RWPE2 (cell line): ENCODE results near the gene PSMG3.

Experiments used
- ATAC-seq: fragments of 200-7000 bp; cut with Tn5 transposase; 3 replicates; pipeline ENCODE4 v1.9.1; 2021; ENCODE audit warnings: low read depth
- DNase-seq: peaks from one replicate; pipeline ENCODE4 v3.0.0-alpha.2; 2020; ENCODE audit warnings: low spot score
- H3K27ac ChIP-seq: fragments of 450-650 bp; 2 replicates; pipeline ENCODE4 v1.5.1; 2017; ENCODE audit warnings: mild to moderate bottlenecking; ENCODE audit not compliant: poor library complexity, severe bottlenecking
- H3K27me3 ChIP-seq: fragments of 250-450 bp; sonication (Bioruptor Pico); 2 replicates; pipeline ENCODE4 v1.5.1; 2021; ENCODE audit warnings: mild to moderate bottlenecking, moderate library complexity; ENCODE audit not compliant: insufficient read depth, poor library complexity, severe bottlenecking
- H3K36me3 ChIP-seq: fragments of 250-450 bp; sonication (Bioruptor Pico); 2 replicates; pipeline ENCODE4 v1.5.1; 2020; ENCODE audit warnings: low read depth, mild to moderate bottlenecking, moderate library complexity
- H3K4me1 ChIP-seq: fragments of 250-450 bp; sonication (Bioruptor Pico); 2 replicates; pipeline ENCODE4 v1.5.1; 2021; ENCODE audit warnings: mild to moderate bottlenecking, moderate library complexity; ENCODE audit not compliant: insufficient read depth, poor library complexity, severe bottlenecking
- H3K4me3 ChIP-seq: fragments of 250-450 bp; sonication (Bioruptor Pico); 2 replicates; pipeline ENCODE4 v1.5.1; 2021; ENCODE audit warnings: mild to moderate bottlenecking, moderate library complexity; ENCODE audit not compliant: severe bottlenecking
- H3K9me3 ChIP-seq: fragments of 250-450 bp; sonication (Bioruptor Pico); 2 replicates; pipeline ENCODE4 v1.5.1; 2021; ENCODE audit warnings: mild to moderate bottlenecking, moderate library complexity; ENCODE audit not compliant: severe bottlenecking
- CTCF ChIP-seq: fragments of 450-650 bp; IDR thresholded peaks from one replicate; pipeline ENCODE4 v1.5.1; 2017; ENCODE audit warnings: mild to moderate bottlenecking, moderate library complexity; ENCODE audit not compliant: poor library complexity, severe bottlenecking

PSMG3 gene

GRCh38 chr7:1599640-1600395 lies 30.0 kb upstream of the PSMG3 start:
- Histone ChIP-seq H3K9me3 (no peaks in the 10 kb centered on the region), H3K4me1 (no peaks in the 10 kb centered on the region), H3K27me3 (peaks cover 11% of the 10 kb centered on the region), H3K27ac (no peak overlapping the region), H3K4me3 (no peak overlapping the region), H3K36me3 (no peaks in the 10 kb centered on the region)
- ATAC-seq (no peak), DNase-seq (no peak)
- no peak for TF ChIP-seq CTCF

- no peaks in the 10 kb centered on the region for H3K4me1 ChIP-seq
- no peaks in the 10 kb centered on the region for H3K36me3 ChIP-seq
- DNase-seq, result no peak
- no peak overlapping the region for H3K27ac ChIP-seq
- ATAC-seq, result no peak
- no peak overlapping the region for H3K4me3 ChIP-seq
- peaks cover 4% of the 10 kb centered on the region for H3K27me3 ChIP-seq
- no peaks in the 10 kb centered on the region for H3K9me3 ChIP-seq
- TF ChIP-seq CTCF, result no peak
These were observed 29.3 kb upstream of the PSMG3 start for GRCh38 chr7:1598961-1599639.

GRCh38 chr7:1598286-1598685 lies 28.5 kb upstream of the PSMG3 start:
- Histone ChIP-seq H3K27ac (no peak overlapping the region), H3K4me1 (no peaks in the 10 kb centered on the region), H3K36me3 (no peaks in the 10 kb centered on the region), H3K9me3 (no peaks in the 10 kb centered on the region), H3K27me3 (peaks cover under 1% of the 10 kb centered on the region), H3K4me3 (no peak overlapping the region)
- DNase-seq, result no peak
- no peak for TF ChIP-seq CTCF
- ATAC-seq, result no peak

GRCh38 chr7:1597791-1598190 lies 28.0 kb upstream of the PSMG3 start:
- no peak for ATAC-seq

More at GRCh38 chr7:1597791-1598190, 28.0 kb upstream of the PSMG3 start:
- H3K27me3 ChIP-seq, result peaks cover 6% of the 10 kb centered on the region
- H3K4me3 ChIP-seq, result no peak overlapping the region
- DNase-seq, result no peak
- H3K4me1 ChIP-seq, result no peaks in the 10 kb centered on the region
- no peaks in the 10 kb centered on the region for H3K9me3 ChIP-seq
- no peak overlapping the region for H3K27ac ChIP-seq
- TF ChIP-seq CTCF, result no peak
- H3K36me3 ChIP-seq, result no peaks in the 10 kb centered on the region
